ENCODE data around the gene ARHGAP26.

The ARHGAP26 gene

GRCh38 chr5:143140492-143141203 is 370.5 kb downstream of the ARHGAP26 start:
- no peak for DNase-seq (ENCODE audit: low spot score)

DNA sequence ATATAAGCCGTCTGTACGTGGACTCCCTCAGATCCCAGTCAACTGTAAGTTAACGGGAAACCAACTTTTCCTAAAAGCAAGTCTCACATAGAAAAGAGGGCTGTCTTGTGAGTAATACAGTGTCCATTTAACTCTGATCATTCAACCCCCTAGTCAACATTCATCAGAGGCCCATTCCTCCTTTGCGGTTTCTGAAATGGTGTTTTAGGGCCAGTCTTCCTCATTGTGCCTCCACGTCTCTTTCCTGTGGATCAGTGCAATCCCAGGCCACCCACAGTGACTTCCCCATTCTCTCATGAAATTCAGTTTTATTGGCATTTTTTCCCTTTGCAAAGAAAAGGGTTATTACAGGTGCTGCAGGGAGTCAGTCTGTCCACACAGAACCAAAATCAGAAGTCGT is 371.5 kb downstream of the ARHGAP26 start:
- DNase-seq (ENCODE audit: low spot score), result no peak

DNA sequence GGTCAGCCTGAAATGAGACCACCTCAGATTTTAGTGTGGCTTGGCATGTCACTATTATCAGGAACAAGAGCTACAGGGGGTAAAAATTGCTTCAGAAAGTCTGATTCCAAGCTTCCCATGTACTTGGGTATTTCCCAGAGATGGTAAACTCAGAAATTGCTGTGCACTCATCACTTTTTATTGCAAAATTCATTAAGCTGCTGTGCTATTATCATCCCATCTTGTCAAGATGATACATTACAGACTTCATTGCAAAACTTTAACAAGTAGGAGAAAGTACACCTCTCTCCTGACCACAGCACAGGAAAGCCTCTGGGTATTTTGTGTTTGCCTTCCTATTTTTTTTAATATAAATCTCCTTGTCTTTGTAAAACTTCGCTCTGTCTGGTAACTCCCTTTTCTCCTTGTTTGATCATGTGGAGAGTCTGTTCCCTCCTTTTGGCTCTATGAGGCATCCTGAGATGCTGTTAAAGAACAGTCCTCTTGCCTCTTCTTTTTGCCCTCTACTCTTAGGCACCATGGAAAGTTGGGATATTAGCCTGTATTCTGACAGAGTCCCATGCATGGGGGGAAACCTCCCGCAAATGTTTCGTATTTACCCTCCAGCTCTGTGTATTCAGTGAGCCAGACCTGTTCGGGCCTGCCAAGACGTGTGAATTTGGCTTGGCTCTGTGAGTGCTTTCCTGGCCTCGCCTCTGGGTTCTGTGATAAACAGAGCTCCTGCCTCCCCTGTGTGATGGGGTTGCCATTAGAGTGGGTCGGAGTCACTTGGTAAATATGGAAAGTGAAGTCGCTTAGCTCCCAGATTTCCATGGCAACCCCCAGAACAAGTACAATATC is 372.6 kb downstream of the ARHGAP26 start:
- DNase-seq (ENCODE audit: low spot score), result no peak

DNA sequence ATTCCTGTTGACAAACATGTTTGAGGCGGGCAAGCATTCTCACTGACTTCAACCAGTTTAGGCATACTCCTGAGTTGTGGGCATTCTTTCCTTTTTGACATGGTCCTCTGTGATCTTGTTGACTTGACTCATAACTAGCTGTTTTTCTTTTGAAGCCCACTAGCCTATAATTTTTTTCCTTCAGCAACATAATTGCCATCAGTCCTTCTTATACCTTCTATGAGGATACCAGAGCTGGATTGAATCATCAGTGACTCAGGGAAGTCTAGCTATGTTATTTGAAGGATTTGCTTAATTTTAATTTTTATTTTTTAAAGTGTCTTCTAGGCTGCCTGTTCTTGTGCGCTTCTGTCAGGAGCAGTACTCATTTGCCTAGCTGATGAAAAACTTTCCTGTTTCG is 373.8 kb downstream of the ARHGAP26 start:
- DNase-seq (ENCODE audit: low spot score), result no peak

GRCh38 chr5:143145243-143146160 is 375.3 kb downstream of the ARHGAP26 start:
- DNase-seq (ENCODE audit: low spot score), result no peak

GRCh38 chr5:143146161-143146560 is 376.0 kb downstream of the ARHGAP26 start:
- DNase-seq (ENCODE audit: low spot score), result no peak

- DNase-seq (ENCODE audit: low spot score), result no peak
Measured at GRCh38 chr5:143147383-143147782, 377.2 kb downstream of the ARHGAP26 start.

GRCh38 chr5:143147902-143148301 is 377.7 kb downstream of the ARHGAP26 start:
- DNase-seq (ENCODE audit: low spot score), result no peak

DNA sequence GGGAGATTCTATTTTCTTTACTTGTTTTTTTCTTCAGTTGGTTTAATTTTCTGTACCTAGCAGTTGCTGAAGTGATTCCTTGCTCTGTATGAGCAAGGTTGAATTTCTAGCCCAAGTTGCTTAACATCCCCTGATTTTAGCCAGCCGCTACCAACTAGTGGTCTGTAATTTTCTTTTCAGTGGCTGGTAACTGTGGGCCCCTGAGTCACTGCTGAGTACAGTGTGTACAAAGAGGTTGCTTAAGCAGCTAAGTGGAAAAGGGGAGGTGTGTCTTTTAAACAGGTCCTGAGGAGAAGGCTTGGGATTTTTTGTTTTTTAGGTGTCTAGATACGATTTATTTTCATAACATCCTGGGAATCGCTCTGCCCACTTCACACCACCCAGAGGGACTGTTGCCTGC is 378.6 kb downstream of the ARHGAP26 start:
- DNase-seq (ENCODE audit: low spot score), result no peak

DNA sequence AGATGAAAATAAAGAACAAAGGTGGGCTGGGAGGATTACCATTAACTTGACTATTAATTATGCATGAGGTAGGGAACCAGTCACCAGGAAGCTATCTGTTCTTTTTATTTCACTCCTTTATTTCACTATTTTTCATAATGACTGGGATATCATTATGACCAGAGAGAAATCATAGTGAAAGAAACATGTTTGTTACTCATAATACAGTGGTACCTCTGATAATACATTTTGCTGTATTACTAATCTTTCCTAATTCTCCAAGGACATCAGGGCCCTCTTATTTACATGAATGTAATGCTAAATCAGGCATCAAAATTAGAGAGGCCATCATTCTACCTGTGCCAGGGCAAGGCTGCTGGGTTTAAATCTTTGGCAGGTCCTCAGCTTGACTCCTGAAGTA is 379.6 kb downstream of the ARHGAP26 start:
- no peak for DNase-seq (ENCODE audit: low spot score)

- DNase-seq (ENCODE audit: low spot score), result no peak
Measured at GRCh38 chr5:143151056-143151700, 381.0 kb downstream of the ARHGAP26 start.

DNA sequence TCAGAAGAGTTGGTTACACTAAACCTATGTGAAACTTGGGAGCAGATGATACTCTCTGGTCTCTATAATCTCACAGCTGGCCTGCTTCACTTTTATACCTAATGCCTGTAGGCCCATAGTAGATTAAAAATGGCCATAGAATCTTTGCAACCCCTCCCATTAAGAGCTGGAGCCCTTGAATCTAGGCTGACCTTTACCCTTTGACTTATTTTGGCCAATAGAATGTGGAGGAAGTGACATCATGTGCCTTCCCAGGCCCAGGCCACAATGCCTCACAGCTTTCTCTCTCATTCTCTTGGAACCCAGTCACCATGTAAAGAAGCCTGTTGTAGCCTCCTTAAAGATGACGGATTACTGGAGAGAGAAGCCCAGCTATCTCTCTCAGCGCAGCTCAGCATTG is 382.3 kb downstream of the ARHGAP26 start:
- no peak for DNase-seq (ENCODE audit: low spot score)

DNA sequence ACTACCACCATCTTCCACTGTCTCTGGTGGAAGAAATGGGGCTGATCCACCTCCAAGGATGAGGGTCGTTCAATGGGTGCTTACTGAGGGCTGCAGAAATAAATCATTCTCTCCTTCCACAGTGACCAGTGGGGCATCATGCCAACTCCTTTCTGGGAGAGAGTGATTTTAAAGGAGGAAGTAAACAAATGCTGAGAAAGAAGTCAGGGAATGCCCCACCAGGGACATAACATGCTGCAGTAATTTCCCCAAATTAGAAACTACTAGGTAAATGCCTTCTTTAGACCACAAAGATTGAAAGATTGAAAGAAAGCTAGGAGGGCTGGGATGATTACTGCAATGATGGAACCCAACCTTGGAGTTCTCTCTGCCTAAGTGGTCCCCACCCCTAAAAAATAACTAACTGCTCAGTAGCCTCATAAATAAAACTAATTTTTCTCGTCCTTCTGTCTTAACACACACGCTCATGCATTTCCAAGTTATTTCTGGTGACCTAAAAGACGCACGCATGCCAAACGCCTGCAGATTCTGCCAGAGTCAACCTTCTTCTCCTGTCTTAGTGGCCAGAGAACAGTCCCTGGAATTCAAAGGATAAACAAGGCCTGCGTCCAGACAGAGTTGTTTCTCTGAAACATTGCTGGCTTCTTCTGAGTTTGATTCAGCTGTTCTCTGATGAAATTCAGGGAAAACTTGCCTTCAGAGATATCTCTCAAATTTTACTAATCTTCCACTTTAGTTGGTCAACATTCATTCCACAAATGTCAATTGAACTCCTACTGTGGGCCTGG is 383.3 kb downstream of the ARHGAP26 start:
- DNase-seq (ENCODE audit: low spot score), result no peak

DNA sequence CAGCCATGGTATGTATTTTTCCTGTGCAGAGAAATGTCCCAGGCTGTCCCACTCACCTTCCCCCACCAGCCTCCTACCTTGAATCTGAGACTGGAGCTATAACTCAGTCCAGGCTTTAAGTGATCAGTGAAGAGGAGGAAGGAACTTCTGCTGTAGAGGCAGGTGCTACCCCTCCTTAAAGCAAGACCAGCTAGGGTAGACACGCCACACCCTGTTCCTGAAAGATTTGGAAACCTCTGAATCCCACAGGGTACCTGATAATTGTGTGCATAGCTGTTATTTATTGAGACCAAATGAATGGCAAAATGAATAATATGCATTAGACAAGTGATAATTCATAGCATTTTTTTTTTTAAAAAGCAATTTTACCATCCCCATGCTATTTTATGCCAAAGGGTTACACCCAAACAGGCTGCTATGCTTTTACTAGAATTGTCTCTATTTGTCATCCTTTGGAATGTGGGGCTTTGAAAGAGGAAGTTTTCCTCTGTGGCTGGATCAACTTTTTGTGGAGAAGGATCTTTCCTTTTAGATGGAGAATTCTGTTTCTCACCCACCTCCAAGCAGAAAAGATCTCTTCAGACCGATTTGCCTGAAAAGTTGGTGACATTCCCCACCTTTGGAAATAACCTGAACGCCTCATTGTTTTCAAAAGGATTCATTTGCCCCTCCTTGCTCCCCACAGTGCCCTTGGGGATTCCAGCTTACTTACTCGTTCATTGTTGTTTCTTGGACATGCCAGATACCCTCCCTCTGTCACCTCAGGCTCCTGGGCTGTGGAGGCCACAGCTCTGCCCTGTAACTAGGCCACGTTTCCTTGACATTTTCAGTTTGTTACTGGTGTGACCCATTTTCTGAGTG is 384.6 kb downstream of the ARHGAP26 start:
- no peak for DNase-seq (ENCODE audit: low spot score)

GRCh38 chr5:143155455-143155854 is 385.3 kb downstream of the ARHGAP26 start:
- DNase-seq (ENCODE audit: low spot score), result no peak

DNA sequence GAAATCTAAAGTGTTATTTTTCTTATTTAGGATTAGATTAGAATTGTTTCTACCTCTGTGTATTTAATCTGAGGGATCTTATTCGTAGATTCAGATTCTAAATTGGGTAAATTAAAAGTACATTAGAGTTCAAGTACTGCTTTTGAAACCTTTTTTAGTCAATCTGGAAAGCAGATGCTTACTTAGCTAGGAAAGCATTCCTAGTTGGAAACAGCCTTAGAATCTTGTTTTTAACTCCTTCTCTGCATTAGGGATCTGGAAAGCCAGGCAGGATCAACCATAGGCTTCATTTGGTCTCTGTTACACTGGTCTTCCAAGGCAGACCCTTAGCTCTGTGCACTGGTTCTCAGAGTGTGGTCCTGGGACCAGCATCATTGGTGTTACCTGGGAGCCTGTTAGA is 385.9 kb downstream of the ARHGAP26 start:
- DNase-seq (ENCODE audit: low spot score), result no peak

GRCh38 chr5:143156572-143156971 is 386.4 kb downstream of the ARHGAP26 start:
- no peak for DNase-seq (ENCODE audit: low spot score)

DNA sequence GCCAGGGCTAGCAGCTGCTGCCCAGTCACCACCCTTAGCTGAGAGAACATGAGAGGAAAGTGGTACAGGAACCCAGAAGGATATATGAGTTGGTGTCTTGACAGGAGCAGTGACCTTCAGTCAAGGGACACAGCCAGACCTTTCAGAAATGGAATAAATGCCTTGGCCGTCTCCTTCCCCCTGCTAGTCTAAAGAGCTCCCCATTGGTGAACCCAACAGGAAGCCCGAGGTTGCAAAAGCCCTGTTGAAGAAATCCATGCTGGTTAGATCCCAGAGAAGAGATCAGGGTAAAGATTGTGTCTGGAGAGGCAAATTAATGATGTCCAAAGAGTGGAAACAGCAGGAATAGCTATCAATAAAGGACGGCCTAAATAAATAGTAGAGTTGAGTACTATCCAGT is 388.9 kb downstream of the ARHGAP26 start:
- no peak for DNase-seq (ENCODE audit: low spot score)

DNA sequence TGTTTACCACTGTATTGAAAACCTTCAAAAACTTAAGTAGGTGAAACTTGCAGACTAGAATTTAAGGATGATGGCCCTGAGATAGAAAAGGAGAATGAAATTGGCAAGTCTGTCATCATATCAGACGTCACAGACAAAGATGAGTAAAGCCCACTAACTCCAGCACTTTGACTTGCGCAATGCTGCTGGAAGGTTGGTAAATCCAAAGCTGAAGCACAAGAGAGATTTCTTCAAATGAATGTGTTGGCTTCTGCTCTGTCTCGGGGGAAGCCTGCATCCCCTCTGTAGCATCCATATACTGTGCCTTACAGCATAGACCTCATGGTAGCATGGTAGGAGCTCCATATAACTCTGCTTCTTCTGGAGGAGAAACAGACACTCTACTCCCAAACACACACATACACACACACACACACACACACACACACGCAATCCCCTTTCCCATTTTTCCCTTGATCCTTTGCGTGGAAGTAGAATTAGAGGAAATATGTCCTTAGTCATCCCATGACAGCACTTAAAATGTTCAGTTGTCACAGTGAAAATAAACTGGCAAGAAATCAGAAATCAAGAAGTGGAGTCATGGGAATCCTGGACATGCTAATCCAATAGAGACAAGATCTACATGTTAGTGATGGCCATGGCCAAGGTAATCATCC is 391.8 kb downstream of the ARHGAP26 start:
- DNase-seq (ENCODE audit: low spot score), result no peak

- no peak for DNase-seq (ENCODE audit: low spot score)
Measured at GRCh38 chr5:143162810-143163209, 392.6 kb downstream of the ARHGAP26 start.

Data from activated CD4-positive, alpha-beta T cell treated with anti-CD3 and anti-CD28 coated beads, Interleukin-2, Interleukin-4, amounts not matched to agents 100 ng/mL and 50 ng/mL, durations not matched to agents 16 hours and 8 hours (primary cell).